ENCODE data around the gene THYN1.

The THYN1 gene

GRCh38 chr11:134243913-134244312 lies 9.2 kb downstream of the THYN1 start:
- H3K36me3 ChIP-seq (ENCODE audit: low read length): no peaks in the 10 kb centered on the region
- no peak overlapping the region for H3K4me3 ChIP-seq (ENCODE audit: insufficient read depth, low read length, poor library complexity, severe bottlenecking)
- no peaks in the 10 kb centered on the region for H3K9me3 ChIP-seq (ENCODE audit: insufficient read depth, low read length)
- no peaks in the 10 kb centered on the region for H4K20me1 ChIP-seq (ENCODE audit: low read depth, low read length)
- H3K9me2 ChIP-seq (replicated peaks; ENCODE audit: insufficient read depth, low read length): no peaks in the 10 kb centered on the region
- H3K4me2 ChIP-seq (ENCODE audit: low read depth, low read length, poor library complexity, severe bottlenecking): no peak overlapping the region
- no peak for TF ChIP-seq EZH2phosphoT487 (conservative IDR thresholded peaks at IDR 0.05; ENCODE audit: low read length)
- TF ChIP-seq, protein P1, sequence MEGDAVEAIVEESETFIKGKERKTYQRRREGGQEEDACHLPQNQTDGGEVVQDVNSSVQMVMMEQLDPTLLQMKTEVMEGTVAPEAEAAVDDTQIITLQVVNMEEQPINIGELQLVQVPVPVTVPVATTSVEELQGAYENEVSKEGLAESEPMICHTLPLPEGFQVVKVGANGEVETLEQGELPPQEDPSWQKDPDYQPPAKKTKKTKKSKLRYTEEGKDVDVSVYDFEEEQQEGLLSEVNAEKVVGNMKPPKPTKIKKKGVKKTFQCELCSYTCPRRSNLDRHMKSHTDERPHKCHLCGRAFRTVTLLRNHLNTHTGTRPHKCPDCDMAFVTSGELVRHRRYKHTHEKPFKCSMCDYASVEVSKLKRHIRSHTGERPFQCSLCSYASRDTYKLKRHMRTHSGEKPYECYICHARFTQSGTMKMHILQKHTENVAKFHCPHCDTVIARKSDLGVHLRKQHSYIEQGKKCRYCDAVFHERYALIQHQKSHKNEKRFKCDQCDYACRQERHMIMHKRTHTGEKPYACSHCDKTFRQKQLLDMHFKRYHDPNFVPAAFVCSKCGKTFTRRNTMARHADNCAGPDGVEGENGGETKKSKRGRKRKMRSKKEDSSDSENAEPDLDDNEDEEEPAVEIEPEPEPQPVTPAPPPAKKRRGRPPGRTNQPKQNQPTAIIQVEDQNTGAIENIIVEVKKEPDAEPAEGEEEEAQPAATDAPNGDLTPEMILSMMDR (IDR thresholded peaks at IDR 0.05; ENCODE audit: insufficient read depth, low read length, poor library complexity, severe bottlenecking): no peak
- no peak overlapping the region for H2AFZ ChIP-seq (ENCODE audit: low read depth, low read length, severe bottlenecking)
- H3K27me3 ChIP-seq (ENCODE audit: low read length): no peaks in the 10 kb centered on the region
- H3F3A ChIP-seq (ENCODE audit: insufficient read depth): no peaks in the 10 kb centered on the region
- H3K9ac ChIP-seq (ENCODE audit: low read length): no peak overlapping the region
- no peaks in the 10 kb centered on the region for H3K79me2 ChIP-seq (ENCODE audit: insufficient read depth, low read length)
- H3K27ac ChIP-seq (ENCODE audit: low read depth, low read length): no peak overlapping the region

- H3F3A ChIP-seq (ENCODE audit: insufficient read depth): no peaks in the 10 kb centered on the region
- no peak overlapping the region for H3K27ac ChIP-seq (ENCODE audit: low read depth, low read length)
- H2AFZ ChIP-seq (ENCODE audit: low read depth, low read length, severe bottlenecking): no peak overlapping the region
- H3K4me2 ChIP-seq (ENCODE audit: low read depth, low read length, poor library complexity, severe bottlenecking): no peak overlapping the region
- H3K27me3 ChIP-seq (ENCODE audit: low read length): no peaks in the 10 kb centered on the region
- H3K9ac ChIP-seq (ENCODE audit: low read length): no peak overlapping the region
- no peaks in the 10 kb centered on the region for H3K9me2 ChIP-seq (replicated peaks; ENCODE audit: insufficient read depth, low read length)
- TF ChIP-seq, protein P1 (IDR thresholded peaks at IDR 0.05; ENCODE audit: insufficient read depth, low read length, poor library complexity, severe bottlenecking): no peak
- no peak for TF ChIP-seq EZH2phosphoT487 (conservative IDR thresholded peaks at IDR 0.05; ENCODE audit: low read length)
- H3K36me3 ChIP-seq (ENCODE audit: low read length): no peaks in the 10 kb centered on the region
- H4K20me1 ChIP-seq (ENCODE audit: low read depth, low read length): no peaks in the 10 kb centered on the region
- no peak overlapping the region for H3K4me3 ChIP-seq (ENCODE audit: insufficient read depth, low read length, poor library complexity, severe bottlenecking)
- H3K79me2 ChIP-seq (ENCODE audit: insufficient read depth, low read length): no peaks in the 10 kb centered on the region
- H3K9me3 ChIP-seq (ENCODE audit: insufficient read depth, low read length): no peaks in the 10 kb centered on the region
Measured at GRCh38 chr11:134242376-134242775, 10.8 kb downstream of the THYN1 start.

GRCh38 chr11:134240592-134240991 lies 12.6 kb downstream of the THYN1 start:
- Histone ChIP-seq H4K20me1 (ENCODE audit: low read depth, low read length) (no peaks in the 10 kb centered on the region), H3K9me2 (replicated peaks; ENCODE audit: insufficient read depth, low read length) (no peaks in the 10 kb centered on the region), H3K36me3 (ENCODE audit: low read length) (no peaks in the 10 kb centered on the region), H3K9ac (ENCODE audit: low read length) (no peak overlapping the region), H3K79me2 (ENCODE audit: insufficient read depth, low read length) (no peaks in the 10 kb centered on the region), H2AFZ (ENCODE audit: low read depth, low read length, severe bottlenecking) (no peak overlapping the region), H3F3A (ENCODE audit: insufficient read depth) (no peaks in the 10 kb centered on the region), H3K27ac (ENCODE audit: low read depth, low read length) (no peak overlapping the region), H3K4me3 (ENCODE audit: insufficient read depth, low read length, poor library complexity, severe bottlenecking) (no peak overlapping the region), H3K27me3 (ENCODE audit: low read length) (no peaks in the 10 kb centered on the region), H3K9me3 (ENCODE audit: insufficient read depth, low read length) (no peaks in the 10 kb centered on the region), H3K4me2 (ENCODE audit: low read depth, low read length, poor library complexity, severe bottlenecking) (no peak overlapping the region)
- TF ChIP-seq, protein P1 (IDR thresholded peaks at IDR 0.05; ENCODE audit: insufficient read depth, low read length, poor library complexity, severe bottlenecking): no peak
- TF ChIP-seq EZH2phosphoT487 (conservative IDR thresholded peaks at IDR 0.05; ENCODE audit: low read length): no peak

Measured in SU-DHL-6 (cell line).